DMS 273 treated with DMSO at 0.1 percent for 48 hours (cell line): ENCODE data around the gene AUTS2.
A peak's percentile ranks its signal among the peaks of the same experiment; 100 is the strongest.

Source experiments
- DNase-seq: peaks from one replicate; lab custom pipeline; 2025; lab: John Stamatoyannopoulos, UW

AUTS2 gene

GRCh38 chr7:70829221-70830059, 1231.2 kb downstream of the AUTS2 start:
- DNase-seq, result peak; percentile 81

- DNase-seq, result peak; percentile 85
These were observed 1231.8 kb downstream of the AUTS2 start for GRCh38 chr7:70830060-70830395.

GRCh38 chr7:70830426-70830825, 1232.2 kb downstream of the AUTS2 start:
- DNase-seq, result no peak

GRCh38 chr7:70833726-70834125, 1235.5 kb downstream of the AUTS2 start:
- no peak for DNase-seq

GRCh38 chr7:70834424-70834823, 1236.1 kb downstream of the AUTS2 start:
- no peak for DNase-seq

GRCh38 chr7:70835658-70836057, 1237.4 kb downstream of the AUTS2 start:
- DNase-seq, result no peak

- no peak for DNase-seq
These were observed 1238.0 kb downstream of the AUTS2 start for GRCh38 chr7:70836279-70836678.

GRCh38 chr7:70836946-70837345, 1238.7 kb downstream of the AUTS2 start:
- no peak for DNase-seq

- DNase-seq, result no peak
These were observed 1239.3 kb downstream of the AUTS2 start for GRCh38 chr7:70837589-70837988.

- no peak for DNase-seq
These were observed 1240.1 kb downstream of the AUTS2 start for GRCh38 chr7:70838292-70838907.
